Measurements from ENCODE around the gene KCNE1.
"Not testable (repeated sequence)": the region's sequence is repeated elsewhere in the genome, so short reads cannot be mapped to it uniquely, and the experiment has no call there.

KCNE1 gene

DNA sequence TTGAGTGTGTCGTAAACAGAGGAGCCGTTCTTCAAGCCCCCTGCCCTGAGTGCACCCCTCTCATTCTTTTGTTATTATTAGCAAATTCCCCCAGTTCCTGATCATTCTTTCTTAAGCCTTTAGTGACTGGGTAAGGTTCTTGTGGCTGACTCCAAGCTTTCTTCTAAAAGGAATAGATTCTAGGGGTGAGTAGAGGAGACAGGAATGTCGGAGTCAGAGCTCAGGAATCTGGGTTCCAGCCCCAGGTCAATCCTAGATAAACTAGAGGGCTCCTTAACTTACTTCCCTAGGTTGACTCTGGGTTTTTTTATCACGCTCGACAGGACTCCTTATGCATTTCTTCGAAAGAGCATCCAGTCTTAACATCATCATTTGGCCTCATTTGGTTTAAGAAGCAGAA, 55.8 kb downstream of the KCNE1 start:
- not testable (repeated sequence) for H3K9ac ChIP-seq (ENCODE audit: low read depth, low read length); H3K36me3 ChIP-seq (ENCODE audit: insufficient read depth, low read length); H3K9me3 ChIP-seq (ENCODE audit: control insufficient read depth, insufficient read depth, low read length); H3K4me1 ChIP-seq (ENCODE audit: insufficient read depth, low read length)

DNA sequence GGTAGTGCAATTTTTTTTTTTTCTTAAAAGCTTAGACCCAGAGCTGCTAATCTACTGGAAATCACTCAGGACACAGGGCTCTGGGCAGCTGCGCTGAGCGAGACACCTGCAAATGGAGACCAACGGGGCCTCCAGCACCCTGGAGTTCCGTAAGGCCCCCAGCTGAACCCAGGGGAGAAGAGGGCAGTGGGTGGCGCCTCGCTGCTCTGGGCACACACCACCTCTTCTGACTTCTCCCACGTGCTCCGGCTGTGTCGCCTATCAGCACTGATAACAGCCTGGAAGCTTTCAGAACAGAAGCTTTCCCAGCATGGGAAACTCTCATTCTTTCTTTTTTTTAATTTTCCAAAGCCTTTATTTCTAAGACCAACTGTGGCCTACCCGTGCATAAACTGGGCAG, 56.4 kb downstream of the KCNE1 start:
- H3K36me3 ChIP-seq (ENCODE audit: insufficient read depth, low read length); H3K4me1 ChIP-seq (ENCODE audit: insufficient read depth, low read length); H3K9ac ChIP-seq (ENCODE audit: low read depth, low read length); H3K9me3 ChIP-seq (ENCODE audit: control insufficient read depth, insufficient read depth, low read length): not testable (repeated sequence)

DNA sequence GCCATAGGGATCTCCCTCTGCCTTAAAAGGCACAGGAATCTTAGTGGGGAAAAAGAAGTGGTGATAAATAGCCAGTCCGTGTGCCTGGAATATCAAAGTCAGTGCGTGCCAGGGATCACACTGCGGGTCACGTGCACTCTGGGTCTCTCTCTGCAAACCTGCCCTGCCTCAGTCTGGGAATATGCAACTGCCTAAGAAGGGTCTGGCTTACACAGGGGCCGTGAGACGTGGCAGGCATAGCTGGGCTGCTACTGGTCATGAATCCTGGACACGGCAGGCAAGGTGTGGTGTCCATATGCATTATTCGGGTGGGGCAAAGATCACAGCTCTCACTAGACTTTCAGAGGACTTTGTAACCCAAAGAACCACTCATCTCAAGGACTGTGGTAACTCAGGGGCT, 65.0 kb downstream of the KCNE1 start:
- H3K4me1 ChIP-seq (ENCODE audit: insufficient read depth, low read length), result not testable (repeated sequence)

DNA sequence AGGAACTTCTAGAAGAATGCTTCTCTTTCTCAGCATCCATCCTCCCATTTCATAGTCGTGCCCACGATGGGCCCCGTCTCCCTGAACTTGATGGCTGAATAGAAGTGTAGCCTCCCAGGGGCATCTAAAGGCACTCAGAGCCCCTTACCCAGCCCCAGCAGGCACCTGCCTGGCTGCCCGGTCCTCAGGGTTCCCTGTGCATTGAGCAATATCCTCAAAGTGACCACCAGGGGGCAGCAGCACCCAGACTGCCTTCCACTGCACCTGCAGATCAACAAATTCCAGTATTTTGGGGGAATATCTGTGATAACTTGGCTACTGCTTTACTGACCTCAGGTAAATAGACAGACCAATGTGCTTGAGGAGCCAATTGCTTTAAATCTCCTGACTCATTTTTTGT, 68.5 kb downstream of the KCNE1 start:
- not testable (repeated sequence) for H3K4me1 ChIP-seq (ENCODE audit: insufficient read depth, low read length); H3K9me3 ChIP-seq (ENCODE audit: control insufficient read depth, insufficient read depth, low read length); H3K9ac ChIP-seq (ENCODE audit: low read depth, low read length); H3K36me3 ChIP-seq (ENCODE audit: insufficient read depth, low read length)

More for the DNA sequence above, 65.0 kb downstream of the KCNE1 start:
- H3K9ac ChIP-seq (ENCODE audit: low read depth, low read length); H3K36me3 ChIP-seq (ENCODE audit: insufficient read depth, low read length); H3K9me3 ChIP-seq (ENCODE audit: control insufficient read depth, insufficient read depth, low read length): not testable (repeated sequence)

DNA sequence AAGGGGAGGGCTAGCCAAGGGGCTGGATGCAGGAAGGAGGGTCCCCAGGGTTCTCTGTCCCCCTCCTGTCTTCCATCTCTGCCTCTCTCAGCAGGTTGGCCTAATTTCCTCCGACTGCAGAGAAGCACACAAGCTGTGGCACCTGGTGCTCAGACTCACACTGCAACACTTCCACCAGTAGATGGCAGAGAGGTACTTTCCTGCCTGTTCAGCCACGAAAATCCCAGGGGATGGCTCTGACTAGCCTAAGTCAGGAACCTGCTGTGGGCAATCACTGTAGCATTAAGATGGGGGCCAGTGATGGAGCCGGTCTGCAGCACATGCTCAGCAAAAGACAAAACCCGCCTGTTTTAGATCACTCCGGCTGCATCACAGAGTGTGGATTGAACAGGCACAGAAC, 82.3 kb downstream of the KCNE1 start:
- H3K9ac ChIP-seq (ENCODE audit: low read depth, low read length); H3K9me3 ChIP-seq (ENCODE audit: control insufficient read depth, insufficient read depth, low read length); H3K4me1 ChIP-seq (ENCODE audit: insufficient read depth, low read length); H3K36me3 ChIP-seq (ENCODE audit: insufficient read depth, low read length): not testable (repeated sequence)

DNA sequence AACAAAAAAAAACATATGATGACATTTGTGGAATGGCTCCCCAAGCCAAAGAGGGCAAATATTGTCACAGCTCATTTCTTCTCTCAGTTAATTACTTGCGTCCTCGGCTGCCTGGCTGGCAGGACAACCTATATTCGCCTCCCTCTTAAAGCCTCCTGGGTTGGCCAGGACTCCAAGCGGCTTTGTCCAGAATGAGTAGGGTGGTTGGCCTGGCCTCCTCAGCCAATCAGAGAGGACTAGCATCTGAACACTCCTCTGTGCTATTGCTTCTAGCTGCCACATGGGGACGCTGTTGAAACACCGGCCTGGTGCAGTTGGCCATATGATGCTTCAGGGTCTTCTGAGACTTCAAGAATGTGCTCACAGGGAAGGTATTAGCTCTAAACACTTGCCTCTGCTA, 83.6 kb downstream of the KCNE1 start:
- H3K36me3 ChIP-seq (ENCODE audit: insufficient read depth, low read length); H3K4me1 ChIP-seq (ENCODE audit: insufficient read depth, low read length); H3K9ac ChIP-seq (ENCODE audit: low read depth, low read length); H3K9me3 ChIP-seq (ENCODE audit: control insufficient read depth, insufficient read depth, low read length): not testable (repeated sequence)

DNA sequence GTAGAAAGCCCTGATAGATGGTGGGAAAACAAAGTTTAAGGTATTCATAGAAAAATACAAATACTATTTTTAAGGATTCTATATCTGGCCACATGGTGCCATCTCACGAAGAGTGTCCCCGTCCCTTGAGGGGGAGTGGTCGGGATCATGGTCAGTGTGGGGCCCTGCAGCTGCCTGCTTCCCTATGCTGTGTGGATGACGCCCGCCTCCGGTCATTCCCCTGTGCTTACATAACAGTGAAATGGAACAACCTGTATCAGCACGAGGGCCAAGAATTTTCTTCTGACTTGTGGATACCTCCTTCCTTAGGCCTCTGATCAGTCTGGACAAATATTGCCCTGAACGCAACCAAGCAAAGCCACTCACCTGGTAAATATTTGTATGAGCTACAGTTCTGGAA, 84.7 kb downstream of the KCNE1 start:
- not testable (repeated sequence) for H3K9me3 ChIP-seq (ENCODE audit: control insufficient read depth, insufficient read depth, low read length); H3K4me1 ChIP-seq (ENCODE audit: insufficient read depth, low read length); H3K9ac ChIP-seq (ENCODE audit: low read depth, low read length); H3K36me3 ChIP-seq (ENCODE audit: insufficient read depth, low read length)

DNA sequence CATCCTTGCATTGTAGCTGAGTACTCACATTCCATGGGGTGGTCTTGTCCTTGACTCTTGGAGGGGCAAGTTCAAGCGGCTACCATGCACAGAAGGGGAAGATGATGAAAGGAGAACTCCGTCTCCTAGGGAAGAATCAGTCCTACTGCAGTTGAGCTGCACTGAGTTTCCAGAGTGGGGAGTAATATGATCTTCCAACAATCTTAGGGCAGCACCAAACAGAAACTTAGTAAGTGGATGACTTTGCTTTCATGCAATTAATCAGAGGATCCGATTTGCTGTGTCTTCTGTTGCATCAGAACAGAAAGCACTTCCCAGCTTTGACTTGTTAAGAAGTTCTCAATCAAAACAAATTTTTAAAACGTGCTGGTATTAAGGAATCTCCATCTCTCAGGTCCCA, 88.2 kb downstream of the KCNE1 start, which contains the start of gene SMIM34:
SMIM34 (minus strand) TSS at position 147 of the 400 bp plus-strand sequence; CDS start at position 35, 112 bp downstream.
- not testable (repeated sequence) for H3K36me3 ChIP-seq (ENCODE audit: insufficient read depth, low read length); H3K4me1 ChIP-seq (ENCODE audit: insufficient read depth, low read length); H3K9ac ChIP-seq (ENCODE audit: low read depth, low read length); H3K9me3 ChIP-seq (ENCODE audit: control insufficient read depth, insufficient read depth, low read length)

DNA sequence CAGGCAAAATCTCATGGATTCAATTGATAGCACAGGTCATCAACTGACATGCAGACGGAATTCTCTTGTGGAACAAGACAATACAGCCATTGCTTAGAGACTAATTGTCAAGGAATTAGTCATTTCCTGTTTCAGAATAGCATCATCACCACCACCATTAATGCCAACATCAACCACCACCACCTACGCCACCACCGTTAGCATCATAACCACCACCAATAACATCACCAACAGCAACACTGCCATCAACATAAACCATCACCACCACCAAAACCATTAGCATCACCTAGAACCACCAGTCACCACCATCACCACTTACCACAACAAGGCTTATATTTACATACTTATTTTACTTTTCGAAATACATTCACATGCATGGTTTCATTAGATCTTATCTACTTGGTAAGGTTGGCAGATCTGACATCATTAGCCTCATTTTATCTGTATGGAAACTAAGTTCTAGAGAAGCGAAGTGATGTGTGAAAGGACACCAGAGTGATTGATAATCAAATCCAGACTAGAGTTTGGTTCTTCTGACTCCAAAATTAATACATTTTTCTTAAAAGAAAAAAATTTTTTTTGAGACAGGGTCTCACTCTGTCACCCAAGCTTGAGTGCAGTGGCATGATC, 94.4 kb downstream of the KCNE1 start:
- not testable (repeated sequence) for H3K36me3 ChIP-seq (ENCODE audit: insufficient read depth, low read length); H3K9me3 ChIP-seq (ENCODE audit: control insufficient read depth, insufficient read depth, low read length); H3K9ac ChIP-seq (ENCODE audit: low read depth, low read length); H3K4me1 ChIP-seq (ENCODE audit: insufficient read depth, low read length)

DNA sequence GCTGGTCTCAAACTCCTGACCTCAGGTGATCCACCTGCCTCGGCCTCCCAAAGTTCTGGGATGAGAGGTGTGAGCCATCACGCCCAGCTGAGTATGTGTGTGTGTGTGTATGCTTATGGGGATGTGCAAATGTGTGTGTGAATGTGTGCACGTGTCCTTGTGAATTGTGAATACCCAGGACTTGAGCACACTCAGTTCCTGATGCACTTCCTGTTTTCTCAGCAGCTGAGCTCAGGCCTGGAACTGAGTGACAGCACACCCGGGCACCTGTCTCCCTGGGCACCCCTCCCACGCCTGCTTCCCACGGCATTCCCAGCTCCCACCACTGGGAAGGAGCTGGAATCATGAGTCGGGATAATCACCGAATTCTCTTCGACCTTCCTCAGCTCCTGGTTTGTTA, 104.7 kb downstream of the KCNE1 start:
- H3K9me3 ChIP-seq (ENCODE audit: control insufficient read depth, insufficient read depth, low read length); H3K4me1 ChIP-seq (ENCODE audit: insufficient read depth, low read length); H3K9ac ChIP-seq (ENCODE audit: low read depth, low read length); H3K36me3 ChIP-seq (ENCODE audit: insufficient read depth, low read length): not testable (repeated sequence)

DNA sequence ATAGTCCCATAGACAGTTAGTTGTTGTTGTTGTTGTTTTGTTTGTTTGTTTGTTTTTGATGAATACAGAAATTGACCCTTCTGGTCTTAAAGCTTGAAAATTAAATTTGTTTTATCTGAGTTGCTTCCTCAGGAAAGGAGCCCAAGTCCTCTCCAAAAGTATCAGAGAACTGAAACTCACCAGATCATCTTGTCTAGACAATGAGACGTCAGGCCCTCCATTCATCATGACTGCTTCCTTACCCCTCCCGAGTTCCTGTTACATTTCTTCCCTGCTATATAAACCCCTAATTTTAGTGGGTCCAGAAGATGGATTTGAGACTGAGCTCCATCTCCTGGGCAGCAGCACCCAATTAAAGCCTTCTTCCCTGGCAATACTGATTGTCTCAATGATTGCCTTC, 105.3 kb downstream of the KCNE1 start:
- H3K4me1 ChIP-seq (ENCODE audit: insufficient read depth, low read length); H3K36me3 ChIP-seq (ENCODE audit: insufficient read depth, low read length); H3K9me3 ChIP-seq (ENCODE audit: control insufficient read depth, insufficient read depth, low read length); H3K9ac ChIP-seq (ENCODE audit: low read depth, low read length): not testable (repeated sequence)

DNA sequence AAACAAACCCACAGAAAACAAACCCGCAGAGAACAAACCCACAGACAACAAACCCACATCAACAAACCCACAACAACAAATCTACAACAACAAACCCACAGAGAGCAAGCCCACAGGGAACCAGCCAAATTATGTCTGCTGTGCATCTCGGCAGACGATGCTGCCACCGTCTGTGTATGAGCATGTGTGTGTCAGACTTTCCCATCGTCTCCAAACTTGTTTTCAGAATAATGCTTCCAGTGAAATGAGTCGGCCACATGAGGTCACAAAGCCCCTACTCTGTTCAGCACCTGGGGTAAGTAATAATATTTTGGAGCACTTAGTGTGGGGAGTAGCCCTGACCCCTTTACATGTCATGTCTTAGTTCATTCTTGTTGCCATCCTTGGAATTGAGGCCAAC, 105.9 kb downstream of the KCNE1 start:
- H3K9me3 ChIP-seq (ENCODE audit: control insufficient read depth, insufficient read depth, low read length); H3K9ac ChIP-seq (ENCODE audit: low read depth, low read length); H3K4me1 ChIP-seq (ENCODE audit: insufficient read depth, low read length); H3K36me3 ChIP-seq (ENCODE audit: insufficient read depth, low read length): not testable (repeated sequence)

DNA sequence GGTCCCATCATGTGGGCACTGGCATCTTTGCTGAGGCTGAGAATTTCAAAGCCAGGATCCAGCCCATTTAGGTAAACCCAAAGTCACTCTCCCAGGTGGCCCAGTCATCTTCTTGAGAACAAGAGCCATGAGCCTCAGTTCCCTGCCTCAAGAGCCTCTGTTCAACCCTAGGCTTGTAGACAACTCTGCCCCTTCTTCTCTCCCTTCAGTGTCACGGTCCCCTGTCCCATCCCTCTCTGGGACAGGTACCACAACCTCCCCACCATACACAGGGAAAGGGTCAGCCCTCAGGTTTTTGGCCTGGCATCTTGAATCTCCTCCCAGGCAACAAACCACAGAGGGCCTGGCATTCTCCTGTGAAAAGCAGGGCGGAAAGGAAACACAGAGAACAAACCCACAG, 106.3 kb downstream of the KCNE1 start:
- H3K36me3 ChIP-seq (ENCODE audit: insufficient read depth, low read length); H3K9ac ChIP-seq (ENCODE audit: low read depth, low read length); H3K9me3 ChIP-seq (ENCODE audit: control insufficient read depth, insufficient read depth, low read length); H3K4me1 ChIP-seq (ENCODE audit: insufficient read depth, low read length): not testable (repeated sequence)

DNA sequence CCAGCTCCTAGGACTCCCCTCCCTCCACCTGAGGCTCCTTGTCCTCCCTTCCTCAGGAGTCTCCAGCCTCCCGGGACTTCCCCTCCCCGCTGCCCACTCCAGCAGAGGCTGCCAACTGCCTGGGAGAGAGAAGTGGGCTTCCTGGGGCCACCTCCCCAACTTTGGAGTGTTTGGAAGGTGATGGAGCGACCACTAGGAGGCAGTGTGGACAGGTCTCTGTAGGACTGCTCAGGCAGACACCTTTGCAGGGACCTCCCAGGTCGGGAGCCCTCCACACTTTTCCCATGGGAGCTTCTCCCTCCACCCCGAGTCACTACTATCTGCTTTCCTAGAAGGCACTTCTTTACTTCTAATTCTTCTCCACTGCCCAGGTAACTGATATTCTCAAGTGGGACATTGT, 107.3 kb downstream of the KCNE1 start:
- H3K9ac ChIP-seq (ENCODE audit: low read depth, low read length); H3K36me3 ChIP-seq (ENCODE audit: insufficient read depth, low read length); H3K4me1 ChIP-seq (ENCODE audit: insufficient read depth, low read length); H3K9me3 ChIP-seq (ENCODE audit: control insufficient read depth, insufficient read depth, low read length): not testable (repeated sequence)

DNA sequence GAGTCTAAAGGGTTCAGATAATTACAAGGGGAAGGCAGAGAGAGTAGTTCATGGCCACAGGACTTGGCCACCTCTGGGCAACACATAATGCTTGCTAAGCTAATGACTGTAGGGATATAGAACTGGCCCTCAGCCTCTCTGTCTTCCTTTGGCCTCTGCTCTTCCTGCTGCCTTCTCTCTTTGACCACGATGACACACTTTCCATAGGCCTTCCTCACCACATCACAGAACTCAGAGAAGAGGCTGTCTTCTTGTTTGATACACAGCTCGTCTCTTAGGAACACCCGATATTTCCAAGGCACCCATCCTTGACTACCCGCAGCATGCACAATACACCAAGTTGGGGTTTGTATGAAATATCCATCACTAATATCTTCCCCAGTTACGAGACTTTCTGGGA, 111.5 kb downstream of the KCNE1 start:
- not testable (repeated sequence) for H3K9ac ChIP-seq (ENCODE audit: low read depth, low read length); H3K36me3 ChIP-seq (ENCODE audit: insufficient read depth, low read length); H3K4me1 ChIP-seq (ENCODE audit: insufficient read depth, low read length); H3K9me3 ChIP-seq (ENCODE audit: control insufficient read depth, insufficient read depth, low read length)

All from ES-I3 (cell line).